Measurements from ENCODE around the gene TSPAN1. TPM values are rescaled to one million over a fixed set of nuclear protein-coding genes. Genes with fewer than 3 reads are reported as not detected.

Gene TSPAN1
- total RNA-seq, 1 experiment from 2014 or later, result 41.7 TPM

DNA sequence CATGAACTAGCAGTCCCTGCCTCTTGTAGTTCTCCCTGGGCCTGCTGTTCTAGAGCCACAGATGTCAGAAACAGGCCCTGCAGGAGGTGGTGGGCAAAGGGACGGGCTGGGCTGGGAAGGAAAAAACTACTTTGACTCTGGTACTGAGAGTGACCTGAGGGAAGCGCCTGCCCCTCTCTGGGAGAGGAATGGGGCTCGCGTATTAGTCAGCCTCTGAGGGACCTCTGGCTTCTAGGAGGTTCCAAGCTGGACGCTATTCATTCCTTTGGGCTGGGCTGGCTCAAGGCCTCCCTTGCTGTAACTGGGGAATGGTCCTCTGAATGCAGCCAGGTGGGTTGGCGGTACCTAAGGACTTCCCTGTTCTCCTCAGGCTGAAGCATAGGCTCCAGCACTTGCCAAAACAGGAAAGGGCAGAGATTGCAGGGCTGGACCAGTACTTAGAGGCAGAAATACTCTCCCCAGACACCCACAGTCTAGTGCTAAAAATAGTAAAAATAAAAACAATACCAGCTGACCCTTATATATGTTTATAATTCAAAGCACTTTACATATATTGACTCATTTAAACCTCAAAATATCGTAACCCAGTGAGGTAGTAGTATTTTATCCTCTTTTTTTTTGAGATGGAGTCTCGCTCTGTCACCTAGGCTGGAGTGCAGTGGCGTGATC lies 16.3 kb downstream of the TSPAN1 start:
- intact Hi-C loops (cut with micrococcal nuclease), result no loop called here
- ChIA-PET POLR2A (interaction anchor here (0.6 to 10.5 kb wide), 6 partner anchors 8 to 150 kb away, joined by 4 to 125 read pairs (median 5); partner anchors contain the start of gene PIK3R3), CTCF (interaction anchor here (0.6 to 4.5 kb wide), 4 partner anchors 10 to 155 kb away, joined by 3 to 23 read pairs (median 12); no protein-coding TSS in a partner anchor)
- TF ChIP-seq, protein P1, sequence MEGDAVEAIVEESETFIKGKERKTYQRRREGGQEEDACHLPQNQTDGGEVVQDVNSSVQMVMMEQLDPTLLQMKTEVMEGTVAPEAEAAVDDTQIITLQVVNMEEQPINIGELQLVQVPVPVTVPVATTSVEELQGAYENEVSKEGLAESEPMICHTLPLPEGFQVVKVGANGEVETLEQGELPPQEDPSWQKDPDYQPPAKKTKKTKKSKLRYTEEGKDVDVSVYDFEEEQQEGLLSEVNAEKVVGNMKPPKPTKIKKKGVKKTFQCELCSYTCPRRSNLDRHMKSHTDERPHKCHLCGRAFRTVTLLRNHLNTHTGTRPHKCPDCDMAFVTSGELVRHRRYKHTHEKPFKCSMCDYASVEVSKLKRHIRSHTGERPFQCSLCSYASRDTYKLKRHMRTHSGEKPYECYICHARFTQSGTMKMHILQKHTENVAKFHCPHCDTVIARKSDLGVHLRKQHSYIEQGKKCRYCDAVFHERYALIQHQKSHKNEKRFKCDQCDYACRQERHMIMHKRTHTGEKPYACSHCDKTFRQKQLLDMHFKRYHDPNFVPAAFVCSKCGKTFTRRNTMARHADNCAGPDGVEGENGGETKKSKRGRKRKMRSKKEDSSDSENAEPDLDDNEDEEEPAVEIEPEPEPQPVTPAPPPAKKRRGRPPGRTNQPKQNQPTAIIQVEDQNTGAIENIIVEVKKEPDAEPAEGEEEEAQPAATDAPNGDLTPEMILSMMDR (IDR thresholded peaks at IDR 0.05; ENCODE audit: unreplicated experiment), result no peak
- Mint-ChIP-seq H3K27me3 (ENCODE audit: insufficient read depth, unreplicated experiment) (no peaks in the 10 kb centered on the region), H3K4me1 (ENCODE audit: insufficient read depth, unreplicated experiment) (peaks cover 32% of the 10 kb centered on the region), H3K9me3 (ENCODE audit: unreplicated experiment) (no peaks in the 10 kb centered on the region), H3K4me3 (ENCODE audit: unreplicated experiment) (no peak overlapping the region), H3K27ac (ENCODE audit: low read depth, unreplicated experiment) (no peak overlapping the region), H3K36me3 (ENCODE audit: insufficient read depth, unreplicated experiment) (peaks cover 58% of the 10 kb centered on the region)
- BruUV-seq (replicated peaks), result no TSS peak
- no peak for DNase-seq (ENCODE audit: unreplicated experiment)

DNA sequence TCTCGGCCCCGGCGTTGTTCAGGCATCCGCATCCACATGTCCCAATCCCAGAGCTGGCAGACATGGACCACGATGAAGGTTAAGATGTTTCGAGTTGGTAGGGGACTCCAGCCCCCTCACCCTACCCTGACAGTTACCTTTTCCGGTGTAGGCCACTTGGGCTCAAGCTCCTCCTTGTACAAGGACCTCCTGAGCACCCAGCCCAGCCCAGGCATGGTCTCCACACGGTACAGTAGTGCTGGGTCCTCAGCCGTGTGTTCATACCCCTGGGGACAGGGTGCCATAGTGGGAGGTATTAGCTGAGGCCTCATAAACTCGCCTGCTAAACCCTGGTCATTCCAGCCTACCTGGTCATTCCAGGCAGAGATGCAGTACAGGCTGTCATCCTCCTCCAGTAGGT lies 17.3 kb downstream of the TSPAN1 start:
- H3K27me3 Mint-ChIP-seq (ENCODE audit: insufficient read depth, unreplicated experiment), result no peaks in the 10 kb centered on the region
- no peak overlapping the region for H3K4me3 Mint-ChIP-seq (ENCODE audit: unreplicated experiment)
- H3K4me1 Mint-ChIP-seq (ENCODE audit: insufficient read depth, unreplicated experiment), result peaks cover 35% of the 10 kb centered on the region
- intact Hi-C loops (cut with micrococcal nuclease), result no loop called here
- TF ChIP-seq, protein P1 (IDR thresholded peaks at IDR 0.05; ENCODE audit: unreplicated experiment), result no peak
- no TSS peak for BruUV-seq (replicated peaks)
- no peak for DNase-seq (ENCODE audit: unreplicated experiment)
- H3K36me3 Mint-ChIP-seq (ENCODE audit: insufficient read depth, unreplicated experiment), result peaks cover 61% of the 10 kb centered on the region
- no peaks in the 10 kb centered on the region for H3K9me3 Mint-ChIP-seq (ENCODE audit: unreplicated experiment)
- ChIA-PET CTCF (interaction anchor here (0.5 to 4.5 kb wide), 3 partner anchors 11 to 211 kb away, joined by 5 to 23 read pairs (median 19); no protein-coding TSS in a partner anchor), POLR2A (interaction anchor here (1.6 to 10.5 kb wide), 3 partner anchors 9 to 55 kb away, joined by 4 to 125 read pairs (median 8); no protein-coding TSS in a partner anchor)
- H3K27ac Mint-ChIP-seq (ENCODE audit: low read depth, unreplicated experiment), result no peak overlapping the region

DNA sequence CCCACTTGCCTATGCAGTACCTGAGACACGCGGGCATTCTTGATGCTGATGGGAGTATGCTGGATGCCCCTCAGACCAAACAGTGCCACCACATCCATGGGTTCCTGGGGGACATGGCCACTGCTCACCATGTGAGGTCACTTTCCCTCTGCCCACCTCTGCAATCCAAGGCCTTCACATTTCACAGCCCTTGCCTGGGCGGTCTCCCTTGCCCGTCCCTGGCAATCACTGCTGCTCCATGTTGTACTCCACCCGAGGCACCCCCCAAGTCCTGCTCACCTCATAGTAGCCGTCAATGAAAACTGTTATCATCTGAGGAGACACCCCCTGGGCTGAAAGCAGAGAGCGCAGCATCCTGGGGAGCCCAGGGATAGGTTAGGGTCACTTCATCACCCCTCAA lies 18.4 kb downstream of the TSPAN1 start:
- TF ChIP-seq, protein P1 (IDR thresholded peaks at IDR 0.05; ENCODE audit: unreplicated experiment), result no peak
- Mint-ChIP-seq H3K9me3 (ENCODE audit: unreplicated experiment) (no peaks in the 10 kb centered on the region), H3K4me1 (ENCODE audit: insufficient read depth, unreplicated experiment) (peaks cover 31% of the 10 kb centered on the region), H3K4me3 (ENCODE audit: unreplicated experiment) (no peak overlapping the region), H3K36me3 (ENCODE audit: insufficient read depth, unreplicated experiment) (peaks cover 58% of the 10 kb centered on the region), H3K27ac (ENCODE audit: low read depth, unreplicated experiment) (peak overlapping the region; percentile 71), H3K27me3 (ENCODE audit: insufficient read depth, unreplicated experiment) (no peaks in the 10 kb centered on the region)
- ChIA-PET POLR2A (interaction anchor here (1.1 to 10.5 kb wide), 2 partner anchors 10 kb away, joined by 3 to 125 read pairs; no protein-coding TSS in a partner anchor), CTCF (interaction anchor here (0.9 to 4.5 kb wide), 3 partner anchors 12 to 31 kb away, joined by 3 to 23 read pairs (median 19); no protein-coding TSS in a partner anchor)
- no peak for DNase-seq (ENCODE audit: unreplicated experiment)
- BruUV-seq (replicated peaks), result no TSS peak
- intact Hi-C loops (cut with micrococcal nuclease), result no loop called here

DNA sequence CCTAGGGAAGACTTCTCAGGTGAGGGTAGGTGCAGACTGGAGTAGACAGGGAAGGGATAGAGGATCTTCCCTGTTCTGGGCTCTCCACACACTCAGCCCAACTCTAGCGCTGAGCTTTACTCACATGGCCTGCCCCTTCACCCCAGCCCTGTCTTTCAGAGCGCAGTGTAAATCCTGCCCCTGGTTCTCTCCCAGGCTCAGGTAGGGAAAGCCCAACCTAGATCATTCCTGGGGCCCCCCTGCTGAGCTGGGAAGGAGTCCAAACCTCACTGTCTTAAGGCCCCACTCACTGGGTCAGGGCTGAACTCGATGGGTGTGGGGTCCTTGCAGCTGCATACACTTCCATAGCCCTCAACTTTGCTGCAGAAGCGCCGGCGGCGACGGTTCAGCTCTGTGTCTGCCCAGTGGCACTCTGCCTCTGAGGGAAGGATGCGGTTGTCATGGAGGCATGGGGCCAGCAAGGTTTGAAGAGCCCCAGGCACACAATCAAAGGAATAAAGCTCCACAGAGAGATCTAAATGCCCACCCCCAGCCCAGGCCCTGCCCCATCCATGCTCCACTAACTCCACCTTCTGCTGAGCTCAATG lies 19.2 kb downstream of the TSPAN1 start:
- TF ChIP-seq, protein P1 (IDR thresholded peaks at IDR 0.05; ENCODE audit: unreplicated experiment), result no peak
- no TSS peak for BruUV-seq (replicated peaks)
- Mint-ChIP-seq H3K9me3 (ENCODE audit: unreplicated experiment) (no peaks in the 10 kb centered on the region), H3K36me3 (ENCODE audit: insufficient read depth, unreplicated experiment) (peaks cover 53% of the 10 kb centered on the region), H3K27ac (ENCODE audit: low read depth, unreplicated experiment) (peak overlapping the region; percentile 4), H3K4me1 (ENCODE audit: insufficient read depth, unreplicated experiment) (peaks cover 25% of the 10 kb centered on the region), H3K4me3 (ENCODE audit: unreplicated experiment) (no peak overlapping the region), H3K27me3 (ENCODE audit: insufficient read depth, unreplicated experiment) (no peaks in the 10 kb centered on the region)
- intact Hi-C loops (cut with micrococcal nuclease), result no loop called here
- ChIA-PET POLR2A (interaction anchor here (0.5 to 10.5 kb wide), 4 partner anchors 9 to 25 kb away, joined by 3 to 125 read pairs (median 4); partner anchors contain the start of gene LURAP1), CTCF (interaction anchor here (0.9 to 1.7 kb wide), 3 partner anchors 13 to 30 kb away, joined by 3 to 8 read pairs (median 6); no protein-coding TSS in a partner anchor)
- DNase-seq (ENCODE audit: unreplicated experiment), result no peak
